GM19395 (cell line): ENCODE results near the gene MITF.

Experiments
- ATAC-seq: cut with Tn5 transposase; IDR thresholded peaks from one replicate; pipeline ENCODE4 v1.9.1; 2021; ENCODE audit warnings: mild to moderate bottlenecking, moderate library complexity; ENCODE audit not compliant: unreplicated experiment

The MITF gene

GRCh38 chr3:69724722-69725435, 14.4 kb upstream of the MITF start:
- no peak for ATAC-seq

GRCh38 chr3:69725994-69726571, 13.2 kb upstream of the MITF start:
- ATAC-seq: no peak

GRCh38 chr3:69729147-69729919, 9.9 kb upstream of the MITF start:
- ATAC-seq: no peak

- ATAC-seq: no peak
Observed at GRCh38 chr3:69731080-69731479, 8.2 kb upstream of the MITF start.

GRCh38 chr3:69735893-69736292, 3.4 kb upstream of the MITF start:
- ATAC-seq: no peak

GRCh38 chr3:69737392-69737791, 1.9 kb upstream of the MITF start:
- ATAC-seq: no peak

GRCh38 chr3:69738315-69738714, 949 bp upstream of the MITF start:
- no peak for ATAC-seq

GRCh38 chr3:69738859-69739203, 433 bp upstream of the MITF start:
- no peak for ATAC-seq

- no peak for ATAC-seq
Observed at GRCh38 chr3:69740103-69741021, 1.1 kb downstream of the MITF start.

- ATAC-seq: no peak
Observed at GRCh38 chr3:69741032-69741767, 1.9 kb downstream of the MITF start.

- no peak for ATAC-seq
Observed at GRCh38 chr3:69742391-69742790, 3.1 kb downstream of the MITF start.

- no peak for ATAC-seq
Observed at GRCh38 chr3:69743975-69744906, 5.0 kb downstream of the MITF start.

GRCh38 chr3:69745505-69745904, 6.2 kb downstream of the MITF start:
- no peak for ATAC-seq

GRCh38 chr3:69746119-69746518, 6.9 kb downstream of the MITF start:
- ATAC-seq: no peak

- no peak for ATAC-seq
Observed at GRCh38 chr3:69747511-69748258, 8.4 kb downstream of the MITF start.

GRCh38 chr3:69748503-69748902, 9.2 kb downstream of the MITF start:
- ATAC-seq: no peak

- no peak for ATAC-seq
Observed at GRCh38 chr3:69749461-69749860, 10.2 kb downstream of the MITF start.

GRCh38 chr3:69750549-69750948, 11.3 kb downstream of the MITF start:
- no peak for ATAC-seq

- no peak for ATAC-seq
Observed at GRCh38 chr3:69751074-69751476, 11.8 kb downstream of the MITF start.
